GM18907 (cell line): ENCODE measurements around the gene AOAH.

Experiments used
- ATAC-seq: cut with Tn5 transposase; IDR thresholded peaks from one replicate; pipeline ENCODE4 v1.9.1; 2021; ENCODE audit warnings: mild to moderate bottlenecking, moderate library complexity; ENCODE audit not compliant: unreplicated experiment

The AOAH gene

DNA sequence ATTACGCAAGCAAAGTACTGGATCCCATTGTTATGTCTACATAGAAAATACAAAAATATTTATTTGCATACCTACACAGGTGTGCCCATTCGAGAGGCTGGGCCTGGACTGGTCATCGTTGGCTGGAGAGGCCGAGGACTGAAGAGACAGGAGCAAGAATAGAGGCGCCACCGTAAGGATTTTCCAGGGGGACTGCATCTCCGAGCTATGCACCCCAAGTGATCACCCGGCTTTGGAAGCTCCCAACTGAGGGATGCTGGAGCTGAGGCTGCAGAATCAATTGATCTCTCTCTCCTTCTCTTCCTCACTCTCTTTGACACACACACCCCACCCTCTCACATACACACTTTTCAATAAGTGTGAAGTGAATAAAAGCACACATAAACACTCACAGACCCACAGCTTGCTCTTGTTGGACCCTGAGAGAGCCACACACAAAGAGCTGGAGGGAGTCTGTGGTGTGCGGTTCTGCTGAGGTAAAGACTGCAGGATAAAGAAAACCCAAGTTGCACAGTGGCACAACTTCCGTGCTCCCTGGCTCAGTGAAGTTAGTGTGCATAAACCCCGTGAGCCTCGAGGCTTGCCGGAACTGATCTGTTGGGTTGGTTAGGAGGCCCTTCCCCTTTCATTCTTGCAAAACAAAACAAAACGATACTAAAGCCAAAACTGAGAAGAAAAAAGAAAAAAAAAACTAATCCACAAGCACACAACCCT, at the start of gene AOAH:
TSS of gene AOAH (minus strand) at position 544 of the 714 bp plus-strand sequence. CDS start at position 198, 346 bp downstream.
- peak; percentile 94 for ATAC-seq

DNA sequence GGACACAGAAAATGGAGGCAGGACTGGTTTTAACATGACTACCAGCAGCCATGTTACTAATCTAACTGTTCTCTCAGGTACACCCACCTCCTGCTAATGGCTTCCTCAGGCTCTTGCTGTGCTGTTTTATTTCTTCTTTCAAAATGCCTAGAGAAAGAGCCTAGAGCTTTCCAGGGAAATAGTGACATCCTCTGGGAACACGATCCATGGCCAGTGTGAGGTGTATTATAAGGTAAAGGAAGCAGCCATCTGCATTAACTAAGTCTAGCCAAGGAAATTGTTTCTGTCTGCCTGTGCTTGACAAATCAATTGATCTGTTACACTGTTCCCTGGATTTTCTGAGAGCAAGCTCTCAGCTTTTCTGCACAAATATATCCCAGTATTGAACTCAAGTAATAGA, 42.2 kb upstream of the AOAH start:
- no peak for ATAC-seq

- ATAC-seq: no peak
These were observed 41.3 kb upstream of the AOAH start for GRCh38 chr7:36765605-36766004.

GRCh38 chr7:36764929-36765328, 40.6 kb upstream of the AOAH start:
- no peak for ATAC-seq

GRCh38 chr7:36763132-36763816, 39.0 kb upstream of the AOAH start:
- no peak for ATAC-seq

GRCh38 chr7:36762394-36762793, 38.1 kb upstream of the AOAH start:
- ATAC-seq: no peak

- ATAC-seq: no peak
These were observed 37.5 kb upstream of the AOAH start for GRCh38 chr7:36761835-36762234.

DNA sequence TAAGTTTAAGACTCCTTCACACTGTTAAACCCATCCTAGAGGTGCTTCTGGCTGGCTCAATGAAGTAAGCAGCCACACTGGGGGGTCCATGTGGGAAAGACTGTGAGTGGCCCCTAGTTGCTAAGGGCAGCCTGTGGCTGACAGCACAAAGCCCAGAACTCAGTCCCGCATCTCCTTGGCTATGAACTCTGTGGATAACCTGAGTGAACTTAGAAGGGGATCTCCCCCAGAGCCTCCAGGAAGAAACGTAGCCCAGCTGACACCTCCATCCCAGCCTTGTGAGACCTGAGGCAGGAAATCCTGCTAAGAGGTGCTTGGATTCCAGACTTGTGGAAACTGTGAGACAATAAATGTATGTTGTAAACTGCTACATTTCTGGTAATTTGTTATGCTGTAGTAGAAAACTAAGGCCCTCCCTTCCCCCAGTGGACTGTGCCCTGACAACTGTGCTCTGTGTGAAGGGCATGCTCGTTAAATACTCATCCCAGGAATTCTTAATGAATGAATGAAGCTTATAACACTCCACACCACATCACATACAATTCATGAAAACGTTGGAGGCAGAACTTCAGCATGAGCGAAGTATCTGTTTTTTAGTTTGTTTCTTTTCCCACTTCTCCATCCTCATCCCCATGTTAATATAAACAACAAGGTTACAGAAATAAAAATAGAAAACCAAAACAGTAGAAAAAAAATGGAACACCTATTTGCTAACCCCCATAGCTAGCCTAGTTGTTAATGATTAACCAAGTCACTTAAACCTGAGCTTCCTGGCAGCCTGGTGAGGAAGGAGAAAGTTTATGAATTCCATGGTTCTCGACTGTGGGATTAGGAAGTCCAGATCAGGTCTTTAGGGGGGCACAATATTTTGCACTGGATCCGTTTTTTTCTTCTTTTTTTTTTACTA, 36.8 kb upstream of the AOAH start:
- ATAC-seq: no peak

GRCh38 chr7:36758879-36759278, 34.6 kb upstream of the AOAH start:
- ATAC-seq: no peak

GRCh38 chr7:36755484-36755883, 31.2 kb upstream of the AOAH start:
- ATAC-seq: no peak

GRCh38 chr7:36752026-36752711, 27.9 kb upstream of the AOAH start:
- ATAC-seq: no peak

- no peak for ATAC-seq
These were observed 26.2 kb upstream of the AOAH start for GRCh38 chr7:36750451-36750850.

- ATAC-seq: no peak
These were observed 25.1 kb upstream of the AOAH start for GRCh38 chr7:36749282-36749960.

DNA sequence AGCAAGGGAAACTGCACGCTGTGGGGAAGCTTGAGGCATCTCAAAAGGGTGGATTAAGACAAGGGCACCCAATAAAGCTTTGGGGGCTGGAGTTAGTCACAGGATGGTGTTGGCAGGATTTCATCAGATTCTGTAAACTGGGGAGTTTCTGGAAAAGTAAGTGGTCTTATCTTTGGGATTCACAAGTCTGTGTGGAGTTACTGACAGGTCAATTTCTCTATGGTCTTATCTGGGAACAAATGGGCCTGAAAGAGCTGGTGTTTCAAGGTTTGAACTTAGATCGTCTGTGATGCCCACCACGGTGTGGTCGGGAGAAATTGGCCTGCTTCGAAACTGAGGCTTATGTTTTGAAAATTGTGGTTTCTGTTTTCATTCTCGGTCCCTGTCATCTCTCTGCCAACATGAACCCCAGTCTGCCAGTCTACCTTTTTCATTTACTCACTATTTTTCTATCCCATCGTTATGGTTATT, 23.8 kb upstream of the AOAH start:
- ATAC-seq: no peak

- ATAC-seq: peak; percentile 37
These were observed 23.2 kb upstream of the AOAH start for GRCh38 chr7:36747280-36748016.

- no peak for ATAC-seq
These were observed 22.1 kb upstream of the AOAH start for GRCh38 chr7:36746347-36746746.

DNA sequence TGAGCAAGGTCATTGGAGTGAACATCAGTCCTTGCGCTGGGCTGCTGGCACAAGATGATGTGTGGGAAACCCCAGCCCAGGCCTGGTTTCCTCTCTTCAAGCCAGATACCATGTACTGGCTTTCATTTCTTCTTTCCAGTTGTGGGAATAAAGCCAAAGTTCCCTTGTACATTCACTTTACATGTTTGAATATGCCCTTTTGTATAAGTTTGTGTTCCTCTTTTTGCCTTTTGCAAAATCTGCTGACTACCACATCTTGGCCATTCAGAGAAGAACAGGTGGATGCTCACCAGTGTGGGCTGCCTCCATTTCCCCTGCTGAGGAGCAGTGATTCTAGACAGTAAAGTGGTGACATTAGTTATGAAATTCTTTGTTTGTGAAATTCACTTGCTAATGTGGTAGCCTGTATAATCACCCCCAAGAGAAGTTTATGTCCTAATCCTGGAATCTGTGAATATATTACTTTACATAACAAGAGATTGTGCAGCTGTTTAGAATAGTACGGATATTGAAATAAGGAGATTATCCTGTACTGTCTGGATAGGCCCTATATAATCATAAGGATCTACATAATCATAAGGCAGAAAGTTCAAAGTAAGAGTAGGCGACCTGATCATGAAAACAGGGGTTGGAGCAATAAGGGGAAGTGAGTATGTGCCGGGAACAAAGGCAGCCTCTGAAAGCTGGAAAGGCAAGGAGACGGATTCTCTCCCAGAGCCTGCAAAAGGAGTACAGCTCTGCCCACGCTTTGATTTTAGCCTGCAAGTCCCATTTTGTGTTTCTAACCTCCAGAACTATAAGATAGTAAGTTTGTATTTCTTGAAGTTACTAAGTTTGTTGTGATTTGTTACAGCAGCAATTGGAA, 18.8 kb upstream of the AOAH start:
- ATAC-seq: peak; percentile 68

DNA sequence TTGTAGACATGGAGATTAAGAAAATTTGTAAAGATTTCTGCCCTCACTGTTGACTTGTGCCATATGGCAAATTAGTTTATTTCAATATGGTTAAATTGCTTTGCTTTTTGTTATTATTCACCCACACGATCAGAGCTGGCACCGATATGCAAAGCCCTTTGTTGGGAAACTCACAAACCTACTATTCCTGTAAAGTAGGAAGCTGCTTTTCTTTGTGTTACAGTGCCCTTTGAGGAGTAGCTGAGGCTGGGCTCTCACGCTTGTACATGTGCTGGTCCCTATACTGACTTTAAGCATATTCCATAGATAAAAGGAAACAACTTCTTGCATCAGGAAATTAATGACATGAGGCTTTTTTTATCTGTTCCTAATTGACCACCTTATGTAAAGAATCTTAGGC, 17.6 kb upstream of the AOAH start:
- no peak for ATAC-seq

DNA sequence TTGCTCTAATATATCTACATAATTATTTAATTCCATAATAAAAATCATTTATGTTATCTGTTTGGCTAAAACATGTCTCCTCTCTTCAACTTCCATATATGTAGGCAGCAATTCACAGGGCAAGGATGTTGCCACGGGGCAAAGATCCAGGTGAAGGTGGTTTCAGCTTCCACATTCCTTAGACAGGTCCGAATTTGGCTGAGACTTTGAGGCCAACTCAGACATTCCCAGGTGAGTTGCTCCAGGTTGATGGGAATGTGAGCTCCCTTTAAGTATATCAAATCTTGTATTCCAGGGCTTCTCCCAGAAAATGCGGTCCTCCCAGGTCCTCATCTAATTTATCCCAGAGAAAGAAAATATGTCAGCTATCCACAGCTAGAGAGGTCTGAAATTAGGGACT, 15.1 kb upstream of the AOAH start:
- ATAC-seq: no peak
